Measurements from ENCODE around the gene LGMN.

DNA sequence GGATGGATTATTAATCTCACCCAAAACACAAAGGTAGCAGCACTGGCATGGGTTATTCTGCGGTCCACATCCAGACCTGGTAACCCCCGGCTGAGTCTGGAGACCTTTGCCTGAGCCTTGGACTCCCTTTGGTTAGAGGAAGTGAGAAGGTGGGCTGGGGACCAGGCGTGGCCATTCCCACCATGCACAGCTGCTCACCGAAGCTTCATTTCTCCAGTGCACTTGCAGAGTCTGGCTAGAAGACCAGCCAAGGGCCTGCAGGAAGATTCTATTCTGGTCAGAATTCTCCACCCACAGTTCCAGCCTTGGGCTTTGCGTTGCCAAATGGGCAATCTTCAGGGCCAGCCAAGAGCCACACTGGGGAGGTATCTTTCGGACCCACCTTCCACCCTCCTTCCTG lies 73.0 kb downstream of the LGMN start:
- TF ChIP-seq EP300 (IDR thresholded peaks at IDR 0.05; ENCODE audit: borderline replicate concordance): no peak
- no peak for TF ChIP-seq CEBPB (IDR thresholded peaks at IDR 0.05)
- no peak for TF ChIP-seq RAD21 (IDR thresholded peaks at IDR 0.05; ENCODE audit: low read depth)
- TF ChIP-seq, protein P1, sequence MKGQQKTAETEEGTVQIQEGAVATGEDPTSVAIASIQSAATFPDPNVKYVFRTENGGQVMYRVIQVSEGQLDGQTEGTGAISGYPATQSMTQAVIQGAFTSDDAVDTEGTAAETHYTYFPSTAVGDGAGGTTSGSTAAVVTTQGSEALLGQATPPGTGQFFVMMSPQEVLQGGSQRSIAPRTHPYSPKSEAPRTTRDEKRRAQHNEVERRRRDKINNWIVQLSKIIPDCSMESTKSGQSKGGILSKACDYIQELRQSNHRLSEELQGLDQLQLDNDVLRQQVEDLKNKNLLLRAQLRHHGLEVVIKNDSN (IDR thresholded peaks at IDR 0.05): no peak
- TF ChIP-seq, protein P2, sequence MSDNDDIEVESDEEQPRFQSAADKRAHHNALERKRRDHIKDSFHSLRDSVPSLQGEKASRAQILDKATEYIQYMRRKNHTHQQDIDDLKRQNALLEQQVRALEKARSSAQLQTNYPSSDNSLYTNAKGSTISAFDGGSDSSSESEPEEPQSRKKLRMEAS (IDR thresholded peaks at IDR 0.05): no peak
- no peak for TF ChIP-seq YY1 (IDR thresholded peaks at IDR 0.05; ENCODE audit: low read depth)
- TF ChIP-seq CREB1 (IDR thresholded peaks at IDR 0.05; ENCODE audit: low read depth): no peak
- no peak for TF ChIP-seq TEAD4 (IDR thresholded peaks at IDR 0.05)
- no peak for TF ChIP-seq TAF1 (IDR thresholded peaks at IDR 0.05; ENCODE audit: low read depth)
- no peak for TF ChIP-seq ZBTB7A (IDR thresholded peaks at IDR 0.05; ENCODE audit: low read depth)
- TF ChIP-seq, protein P3, sequence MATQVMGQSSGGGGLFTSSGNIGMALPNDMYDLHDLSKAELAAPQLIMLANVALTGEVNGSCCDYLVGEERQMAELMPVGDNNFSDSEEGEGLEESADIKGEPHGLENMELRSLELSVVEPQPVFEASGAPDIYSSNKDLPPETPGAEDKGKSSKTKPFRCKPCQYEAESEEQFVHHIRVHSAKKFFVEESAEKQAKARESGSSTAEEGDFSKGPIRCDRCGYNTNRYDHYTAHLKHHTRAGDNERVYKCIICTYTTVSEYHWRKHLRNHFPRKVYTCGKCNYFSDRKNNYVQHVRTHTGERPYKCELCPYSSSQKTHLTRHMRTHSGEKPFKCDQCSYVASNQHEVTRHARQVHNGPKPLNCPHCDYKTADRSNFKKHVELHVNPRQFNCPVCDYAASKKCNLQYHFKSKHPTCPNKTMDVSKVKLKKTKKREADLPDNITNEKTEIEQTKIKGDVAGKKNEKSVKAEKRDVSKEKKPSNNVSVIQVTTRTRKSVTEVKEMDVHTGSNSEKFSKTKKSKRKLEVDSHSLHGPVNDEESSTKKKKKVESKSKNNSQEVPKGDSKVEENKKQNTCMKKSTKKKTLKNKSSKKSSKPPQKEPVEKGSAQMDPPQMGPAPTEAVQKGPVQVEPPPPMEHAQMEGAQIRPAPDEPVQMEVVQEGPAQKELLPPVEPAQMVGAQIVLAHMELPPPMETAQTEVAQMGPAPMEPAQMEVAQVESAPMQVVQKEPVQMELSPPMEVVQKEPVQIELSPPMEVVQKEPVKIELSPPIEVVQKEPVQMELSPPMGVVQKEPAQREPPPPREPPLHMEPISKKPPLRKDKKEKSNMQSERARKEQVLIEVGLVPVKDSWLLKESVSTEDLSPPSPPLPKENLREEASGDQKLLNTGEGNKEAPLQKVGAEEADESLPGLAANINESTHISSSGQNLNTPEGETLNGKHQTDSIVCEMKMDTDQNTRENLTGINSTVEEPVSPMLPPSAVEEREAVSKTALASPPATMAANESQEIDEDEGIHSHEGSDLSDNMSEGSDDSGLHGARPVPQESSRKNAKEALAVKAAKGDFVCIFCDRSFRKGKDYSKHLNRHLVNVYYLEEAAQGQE (IDR thresholded peaks at IDR 0.05; ENCODE audit: low read depth): no peak
- no peak for TF ChIP-seq FOXM1 (IDR thresholded peaks at IDR 0.05; ENCODE audit: borderline replicate concordance, low read depth)
- TF ChIP-seq TCF12 (IDR thresholded peaks at IDR 0.05; ENCODE audit: low read depth): no peak
- no peak for TF ChIP-seq EGR1 (IDR thresholded peaks at IDR 0.05)

All from Ishikawa (cell line).